K562 (cell line): ENCODE measurements around the gene EIF1AY. TPM values are rescaled to one million over a fixed set of nuclear protein-coding genes. Genes with fewer than 3 reads are reported as not detected.

Experiments used
- ATAC-seq: fragments of 200-7000 bp; cut with Tn5 transposase; 3 replicates; pipeline ENCODE4 v1.9.1; 2020; ENCODE audit warnings: moderate library complexity
- BruUV-seq: library from RNA; stranded (reverse); fragments of 400-500 nt; replicated peaks from 2 replicates; lab custom pipeline; 2021; lab: Mats Ljungman, UMichigan
- CTCF ChIA-PET: fragments of 300-600 bp; formaldehyde crosslinking; extraction: SDS; loops from one replicate; lab custom pipeline; 2021; ENCODE audit warnings: low intra/inter-chr PET ratio; lab: Yijun Ruan, JAX
- POLR2A ChIA-PET: fragments of 300-600, 350-650 bp; sonication (Branson Sonifier 250); formaldehyde crosslinking; extraction: SDS; loops from one replicate; lab custom pipeline; 2021; ENCODE audit warnings: antibody characterized with exemption, inconsistent platforms; lab: Yijun Ruan, JAX
- DNase-seq, 4 experiments: peaks; one replicate each; pipeline versions ENCODE4 v3.0.0 to v3.0.0-alpha.2; 2011 to 2018; ENCODE audit warnings: low spot score in 3 of 4, mixed read lengths in 3 of 4; ENCODE audit errors: extremely low read depth in 1 of 4
- FAIRE-seq: peaks from 2 replicates; lab custom pipeline; 2011; peaks lifted over from hg19 to GRCh38; lab: Jason Lieb, UNC
- H2AFZ ChIP-seq: 2 replicates; pipeline ENCODE4 v1.6.0; 2011; ENCODE audit warnings: low read depth, low read length, control low read depth, inconsistent platforms
- H3K27ac ChIP-seq: fragments of 200-600 bp; 3 replicates; pipeline ENCODE4 v1.8.0; 2011; ENCODE audit warnings: low read depth, mild to moderate bottlenecking, control low read depth, inconsistent platforms, low read length, moderate library complexity, mixed read lengths; ENCODE audit errors: extremely low read depth
- H3K27me3 ChIP-seq, 2 experiments: fragments of 300-600 bp in 1 of 2; 2 replicates in 1 of 2; 3 replicates in 1 of 2; pipeline versions ENCODE4 v1.6.0 to v1.8.0; 2011; ENCODE audit warnings: inconsistent platforms in 2 of 2, low read length in 2 of 2, mild to moderate bottlenecking in 1 of 2, mixed read lengths in 1 of 2, moderate library complexity in 1 of 2; ENCODE audit not compliant: control insufficient read depth in 2 of 2, insufficient read depth in 2 of 2
- H3K36me3 ChIP-seq: fragments of 300-600 bp; 3 replicates; pipeline ENCODE4 v1.8.0; 2011; ENCODE audit warnings: mild to moderate bottlenecking, low read length, inconsistent platforms; ENCODE audit not compliant: control insufficient read depth, insufficient read depth
- H3K4me1 ChIP-seq, 2 experiments: fragments of 200-600 bp in 1 of 2; replicated peaks in 1 of 2; 2 replicates in 1 of 2; 3 replicates in 1 of 2; pipeline versions ENCODE4 v1.5.1 to v1.8.0; 2011; ENCODE audit warnings: inconsistent platforms in 2 of 2, low read length in 2 of 2, mild to moderate bottlenecking in 1 of 2, mixed read lengths in 1 of 2, moderate library complexity in 1 of 2; ENCODE audit not compliant: control insufficient read depth in 2 of 2, insufficient read depth in 2 of 2
- H3K4me2 ChIP-seq: 2 replicates; pipeline ENCODE4 v1.6.1; 2011; ENCODE audit warnings: low read length, control low read depth, inconsistent platforms, mixed read lengths; ENCODE audit not compliant: insufficient read depth
- H3K4me3 ChIP-seq: fragments of 200-600 bp; sonication (generic), shearing (Covaris generic); 2 replicates; pipeline ENCODE4 v1.5.1; 2016; ENCODE audit warnings: control low read depth, inconsistent platforms
- H3K79me2 ChIP-seq: fragments of 200-600 bp; 3 replicates; pipeline ENCODE4 v1.8.0; 2011; ENCODE audit warnings: low read length, inconsistent platforms; ENCODE audit not compliant: control insufficient read depth, insufficient read depth
- H3K9ac ChIP-seq, 2 experiments: 2 replicates each; pipeline versions ENCODE4 v1.6.0 to v1.6.1; 2011; ENCODE audit warnings: low read depth in 2 of 2, low read length in 2 of 2, control low read depth in 1 of 2, inconsistent platforms in 1 of 2, mild to moderate bottlenecking in 1 of 2, mixed read lengths in 1 of 2; ENCODE audit not compliant: insufficient read depth in 1 of 2
- H3K9me1 ChIP-seq: one replicate; pipeline ENCODE4 v1.6.0; 2011; ENCODE audit warnings: inconsistent platforms, mild to moderate bottlenecking, low read length, moderate library complexity; ENCODE audit not compliant: control insufficient read depth, insufficient read depth
- H3K9me3 ChIP-seq: replicated peaks from 2 replicates; pipeline ENCODE4 v1.5.1; 2011; ENCODE audit warnings: low read depth, low read length, inconsistent platforms; ENCODE audit not compliant: control insufficient read depth, insufficient read depth
- H4K20me1 ChIP-seq: replicated peaks from 2 replicates; pipeline ENCODE4 v1.6.1; 2011; ENCODE audit warnings: low read length, inconsistent platforms, mixed read lengths; ENCODE audit not compliant: control insufficient read depth, insufficient read depth
- CCNT2 ChIP-seq: IDR thresholded peaks from 2 replicates; pipeline ENCODE4 v1.6.1; 2011; ENCODE audit warnings: borderline replicate concordance, low read depth, mild to moderate bottlenecking, moderate library complexity, mixed read lengths, low read length; ENCODE audit not compliant: insufficient read length; ENCODE audit errors: extremely low read depth
- ELK1 ChIP-seq: sonication (generic); formaldehyde crosslinking; IDR thresholded peaks from 2 replicates; pipeline ENCODE4 v1.8.1; 2022; ENCODE audit warnings: missing genetic modification reagents
- HCFC1 ChIP-seq: IDR thresholded peaks from 2 replicates; pipeline ENCODE4 v1.6.1; 2012; ENCODE audit warnings: low read depth, low read length, improper control_type of control experiment
- ILK ChIP-seq: fragments of 450-650 bp; IDR thresholded peaks from 2 replicates; pipeline ENCODE4 v1.6.1; 2016; ENCODE audit warnings: missing genetic modification characterization, low read depth, mild to moderate bottlenecking, missing compliant biosample characterization, moderate library complexity, borderline replicate concordance
- MLLT1 ChIP-seq, 2 experiments: fragments of 450-650 bp; IDR thresholded peaks; 2 replicates each; pipeline ENCODE4 v1.6.1; 2016
- MXI1 ChIP-seq: IDR thresholded peaks from 2 replicates; pipeline ENCODE4 v1.6.1; 2011; ENCODE audit warnings: low read depth, mild to moderate bottlenecking, improper control_type of control experiment, low read length
- NFATC3 ChIP-seq: fragments of 450-650 bp; IDR thresholded peaks from 2 replicates; pipeline ENCODE4 v1.6.1; 2017; ENCODE audit warnings: mild to moderate bottlenecking
- PHB ChIP-seq: fragments of 250-450 bp; sonication (Bioruptor Pico); IDR thresholded peaks from 2 replicates; pipeline ENCODE4 v1.5.0; 2021
- POLR3G ChIP-seq: IDR thresholded peaks from 2 replicates; pipeline ENCODE4 v1.6.1; 2011; ENCODE audit not compliant: insufficient read length, insufficient replicate concordance; ENCODE audit errors: extremely low read depth
- RB1 ChIP-seq: fragments of 450-650 bp; IDR thresholded peaks from 2 replicates; pipeline ENCODE4 v1.6.1; 2017; ENCODE audit warnings: low read depth, mild to moderate bottlenecking
- ZBTB11 ChIP-seq, 3 experiments: fragments of 200-800 bp in 1 of 3; fragments of 250-450 bp in 1 of 3; fragments of 450-650 bp in 1 of 3; sonication (Bioruptor Pico) in 1 of 3; sonication (Bioruptor generic) in 1 of 3; formaldehyde crosslinking in 1 of 3; IDR thresholded peaks; 2 replicates each; pipeline versions ENCODE4 v1.6.1 to v1.8.0; 2016 to 2022; ENCODE audit warnings: mild to moderate bottlenecking in 2 of 3, missing genetic modification characterization in 2 of 3, missing compliant biosample characterization in 1 of 3, moderate library complexity in 1 of 3
- ZBTB33 ChIP-seq: sonication (generic); formaldehyde crosslinking; IDR thresholded peaks from 2 replicates; pipeline ENCODE4 v1.8.1; 2023; ENCODE audit warnings: mild to moderate bottlenecking, missing genetic modification reagents
- ZNF551 ChIP-seq: fragments of 250-450 bp; sonication (Bioruptor Pico); IDR thresholded peaks from 2 replicates; pipeline ENCODE4 v1.5.0; 2021; ENCODE audit warnings: mild to moderate bottlenecking, moderate library complexity
- WGBS: fragments of 100-300 bp; shearing (Covaris generic); methylation state at CpG from one replicate; pipeline ENCODE4 v1.1.6; 2016; ENCODE audit warnings: low coverage, mixed read lengths; ENCODE audit not compliant: insufficient coverage; ENCODE audit errors: missing lambda C conversion rate; 5-methylcytosine and 5-hydroxymethylcytosine counted together
- in situ Hi-C: fragments of 300-500 bp; cut with MboI; formaldehyde crosslinking; loops from 4 replicates; pipeline ENCODE4 v1.15.0; 2018; ENCODE audit warnings: inconsistent platforms, mixed read lengths
- intact Hi-C: fragments of 100-400 bp; cut with micrococcal nuclease; formaldehyde crosslinking; loops from 2 replicates; pipeline ENCODE4 v1.14.2; 2022
- polyA plus RNA-seq, 8 experiments: library from polyadenylated mRNA; depleted of rRNA in 4 of 8; stranded (reverse) in 5 of 8; unstranded in 3 of 8; fragments of >200 nt; fragmentation: Nextera tagmentation in 2 of 8; fragmentation: Illumina TruSeq in 1 of 8; extraction: Ambion mirVana in 2 of 8; extraction: Trizol in 1 of 8; gene quantifications; 2 replicates each; pipeline versions ENCODE4 v1.2.1 to v1.2.3, GENCODE V29; 2011 to 2014; ENCODE audit warnings: inconsistent platforms in 1 of 8, missing spikeins in 1 of 8
- total RNA-seq, 7 experiments: library from RNA; depleted of rRNA in 6 of 7; stranded (reverse); fragments of >200 nt in 6 of 7; fragmentation: Illumina TruSeq in 2 of 7; extraction: Trizol in 2 of 7; gene quantifications; 2 replicates each; pipeline versions ENCODE4 v1.2.1 to v1.2.3, GENCODE V29; 2011 to 2021; ENCODE audit warnings: low replicate concordance in 1 of 7

The EIF1AY gene
- total and polyA plus RNA-seq, 9 of the 15 experiments (the other 6 are each of a cell fraction or from before 2014, with no cell fraction given), result not detected

GRCh38 chrY:20586161-20586560, 10.6 kb downstream of the EIF1AY start:
- ChIA-PET CTCF (no interaction called here), POLR2A (no interaction called here)
- ATAC-seq, result no peak

More at GRCh38 chrY:20586161-20586560, 10.6 kb downstream of the EIF1AY start:
- no peaks in the 10 kb centered on the region for H3K79me2 ChIP-seq
- no peak overlapping the region for H3K27ac ChIP-seq
- no TSS peak for BruUV-seq
- no peaks in the 10 kb centered on the region for H3K27me3 ChIP-seq
- H4K20me1 ChIP-seq, result no peaks in the 10 kb centered on the region
- in situ Hi-C loops (no loop called here), intact Hi-C loops (no loop called here)
- no peak overlapping the region for H3K9ac ChIP-seq
- H3K9me3 ChIP-seq, result no peaks in the 10 kb centered on the region
- FAIRE-seq (no peak), DNase-seq (no peak)
- no peaks in the 10 kb centered on the region for H3K9me1 ChIP-seq
- H3K36me3 ChIP-seq, result no peaks in the 10 kb centered on the region
- no peak overlapping the region for H3K4me2 ChIP-seq
- no peak overlapping the region for H3K4me3 ChIP-seq
- no peaks in the 10 kb centered on the region for H3K4me1 ChIP-seq
- no peak for TF ChIP-seq MLLT1 (IDR thresholded peaks at IDR 0.05)
- no peak for TF ChIP-seq PHB (CRISPR knock-in tag)
- no peak for TF ChIP-seq ZNF551
- no peak for TF ChIP-seq NFATC3
- no peak for TF ChIP-seq POLR3G
- TF ChIP-seq CCNT2, result no peak
- no peak for TF ChIP-seq ELK1 (CRISPR knock-in tag)
- no peak for TF ChIP-seq ZBTB11 (CRISPR knock-in tag; IDR thresholded peaks at IDR 0.05)
- TF ChIP-seq RB1, result no peak
- TF ChIP-seq ILK (tag), result no peak
- TF ChIP-seq HCFC1, result no peak
- TF ChIP-seq ZBTB33, result no peak
- TF ChIP-seq MXI1, result no peak
- no CpG with 5 or more reads among the region's 4 CpGs for WGBS
- no peak overlapping the region for H2AFZ ChIP-seq
